Fibroblast of the aortic adventitia (primary cell): ENCODE data around the gene ZMAT5. TPM values are rescaled to one million over a fixed set of nuclear protein-coding genes. Genes with fewer than 3 reads are reported as not detected.

ENCODE experiments used
- DNase-seq: peaks from one replicate; pipeline ENCODE4 v3.0.0-alpha.2; 2010; ENCODE audit warnings: low read depth
- H3K4me3 ChIP-seq: 2 replicates; pipeline ENCODE4 v1.5.1; 2011; ENCODE audit warnings: low read depth, mild to moderate bottlenecking, control low read depth, low read length, moderate library complexity
- total RNA-seq: library from RNA; depleted of rRNA; stranded (reverse); fragments of >200 nt; gene quantifications from 2 replicates; pipeline ENCODE4 v1.2.3, GENCODE V29; 2012; ENCODE audit warnings: low replicate concordance
- TF ChIP-seq, protein P1 (sequence below): IDR thresholded peaks from 2 replicates; pipeline ENCODE4 v1.5.1; 2011; ENCODE audit warnings: mild to moderate bottlenecking, low read length, control low read depth, inconsistent platforms; ENCODE audit not compliant: insufficient read depth

ZMAT5 gene
- total RNA-seq, 1 donor: 17.2 TPM

DNA sequence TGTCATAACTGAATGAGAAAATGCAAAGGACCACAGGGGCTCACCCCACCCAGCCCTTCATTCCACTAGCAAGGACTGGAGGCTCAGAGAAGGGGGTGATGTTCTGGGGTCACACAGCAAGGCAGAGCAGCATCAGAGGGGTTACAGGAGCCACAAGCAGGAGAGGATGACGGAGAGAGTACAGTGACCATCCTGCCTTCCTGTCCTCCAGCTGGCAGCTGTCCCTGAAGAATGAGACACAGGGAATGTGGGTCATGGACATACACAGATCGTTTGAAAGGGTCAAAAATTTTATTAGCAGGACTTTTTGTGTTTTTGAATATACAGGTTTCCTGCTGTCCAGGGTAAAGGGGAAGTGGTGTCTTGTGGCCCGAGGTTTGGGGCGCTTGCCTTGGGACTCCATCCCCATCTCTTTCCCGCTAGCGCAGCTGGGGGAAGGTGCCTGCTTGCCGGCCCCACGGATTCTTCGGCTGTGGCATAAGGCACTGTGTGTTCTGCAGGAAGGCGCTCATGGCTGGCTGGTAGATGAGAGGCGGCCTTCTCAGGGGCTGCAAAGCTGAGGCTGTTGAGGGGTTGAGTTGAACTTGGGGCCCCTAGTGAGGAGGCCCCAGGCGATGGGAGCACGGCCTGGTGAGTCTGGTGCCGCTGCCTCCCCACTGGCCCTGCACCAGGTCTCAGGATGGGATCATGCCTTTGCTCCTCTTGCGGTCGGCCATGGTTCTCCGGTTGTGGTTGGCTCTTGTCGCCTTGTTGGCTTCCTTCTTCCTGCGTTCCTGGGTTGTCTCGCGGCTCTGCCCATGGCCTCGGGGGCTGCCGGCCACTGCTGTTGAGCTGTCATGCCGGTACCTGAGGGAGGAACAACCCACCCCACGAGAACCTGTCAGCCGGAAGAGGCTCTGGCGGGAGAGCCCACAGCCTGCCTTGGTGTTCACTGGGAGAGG is 21.8 kb upstream of the ZMAT5 start:
- TF ChIP-seq, protein P1, sequence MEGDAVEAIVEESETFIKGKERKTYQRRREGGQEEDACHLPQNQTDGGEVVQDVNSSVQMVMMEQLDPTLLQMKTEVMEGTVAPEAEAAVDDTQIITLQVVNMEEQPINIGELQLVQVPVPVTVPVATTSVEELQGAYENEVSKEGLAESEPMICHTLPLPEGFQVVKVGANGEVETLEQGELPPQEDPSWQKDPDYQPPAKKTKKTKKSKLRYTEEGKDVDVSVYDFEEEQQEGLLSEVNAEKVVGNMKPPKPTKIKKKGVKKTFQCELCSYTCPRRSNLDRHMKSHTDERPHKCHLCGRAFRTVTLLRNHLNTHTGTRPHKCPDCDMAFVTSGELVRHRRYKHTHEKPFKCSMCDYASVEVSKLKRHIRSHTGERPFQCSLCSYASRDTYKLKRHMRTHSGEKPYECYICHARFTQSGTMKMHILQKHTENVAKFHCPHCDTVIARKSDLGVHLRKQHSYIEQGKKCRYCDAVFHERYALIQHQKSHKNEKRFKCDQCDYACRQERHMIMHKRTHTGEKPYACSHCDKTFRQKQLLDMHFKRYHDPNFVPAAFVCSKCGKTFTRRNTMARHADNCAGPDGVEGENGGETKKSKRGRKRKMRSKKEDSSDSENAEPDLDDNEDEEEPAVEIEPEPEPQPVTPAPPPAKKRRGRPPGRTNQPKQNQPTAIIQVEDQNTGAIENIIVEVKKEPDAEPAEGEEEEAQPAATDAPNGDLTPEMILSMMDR: no peak
- H3K4me3 ChIP-seq: no peak overlapping the region
- DNase-seq: no peak

GRCh38 chr22:29787371-29787980 is 20.7 kb upstream of the ZMAT5 start:
- TF ChIP-seq, protein P1: no peak
- no peak overlapping the region for H3K4me3 ChIP-seq
- no peak for DNase-seq

DNA sequence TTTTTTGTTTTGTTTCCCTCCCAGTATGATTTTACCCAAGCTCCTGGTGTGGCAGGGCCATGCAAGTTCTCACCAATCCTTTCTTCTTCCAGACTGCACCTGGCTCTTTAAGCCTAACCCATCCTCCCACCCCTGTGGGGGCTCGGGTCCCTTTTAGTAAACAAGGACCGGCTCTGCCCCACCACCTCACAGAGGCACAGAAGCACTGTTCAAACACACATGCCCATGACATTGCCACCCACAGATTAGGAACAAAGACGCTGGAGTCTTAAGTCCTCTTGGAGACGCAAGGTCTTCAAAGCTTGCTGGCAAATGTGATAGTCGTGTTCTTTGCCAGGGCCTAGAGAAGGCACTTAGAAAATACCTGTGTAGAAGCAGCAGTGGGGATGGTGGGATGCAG is 19.2 kb upstream of the ZMAT5 start:
- no peak overlapping the region for H3K4me3 ChIP-seq
- DNase-seq: no peak
- TF ChIP-seq, protein P1: no peak

DNA sequence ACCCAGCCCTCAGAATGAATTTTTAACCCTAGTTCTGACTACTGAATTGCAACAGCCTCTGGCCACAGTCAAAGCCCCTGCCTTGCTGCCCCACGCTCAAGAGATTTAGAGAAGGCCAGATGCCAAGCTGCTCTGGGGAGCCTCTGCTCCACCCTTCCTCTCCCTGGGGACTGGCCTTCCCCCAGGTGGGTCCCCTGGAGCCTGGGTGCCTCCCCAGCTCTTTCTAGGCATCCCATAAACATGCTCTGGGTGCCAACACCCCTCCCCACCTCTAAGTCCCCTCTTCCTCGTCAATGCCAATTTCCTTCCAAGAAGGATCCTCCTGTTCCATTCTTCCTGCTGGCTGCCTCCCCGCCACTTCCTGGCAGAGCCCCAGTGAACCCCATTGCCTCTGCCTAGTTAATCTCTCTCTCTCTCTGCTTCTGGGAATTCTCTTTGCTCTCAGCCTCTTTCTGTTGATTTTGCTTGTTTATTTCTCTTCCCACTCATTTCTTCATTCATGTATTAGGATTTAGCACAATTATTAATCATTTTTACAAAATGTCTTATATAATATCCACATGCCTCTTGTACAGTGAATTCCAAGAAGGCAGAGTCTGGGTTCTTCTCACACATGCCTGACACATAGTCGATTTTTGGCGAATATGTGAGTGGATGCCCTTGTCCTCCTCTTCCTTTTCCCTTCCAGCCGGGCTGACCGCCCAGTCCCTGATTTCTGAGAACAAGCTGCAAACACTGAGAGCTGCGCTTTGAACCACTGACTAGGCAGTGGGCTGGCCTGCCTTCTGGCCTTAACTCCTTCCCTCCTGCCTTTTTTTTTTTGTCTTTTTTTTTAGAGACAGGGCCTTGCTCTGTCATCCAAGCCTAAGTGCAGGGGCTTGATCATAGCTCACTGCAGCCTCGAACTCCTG is 17.9 kb upstream of the ZMAT5 start:
- no peak overlapping the region for H3K4me3 ChIP-seq
- TF ChIP-seq, protein P1: no peak
- peak; percentile 76 for DNase-seq

DNA sequence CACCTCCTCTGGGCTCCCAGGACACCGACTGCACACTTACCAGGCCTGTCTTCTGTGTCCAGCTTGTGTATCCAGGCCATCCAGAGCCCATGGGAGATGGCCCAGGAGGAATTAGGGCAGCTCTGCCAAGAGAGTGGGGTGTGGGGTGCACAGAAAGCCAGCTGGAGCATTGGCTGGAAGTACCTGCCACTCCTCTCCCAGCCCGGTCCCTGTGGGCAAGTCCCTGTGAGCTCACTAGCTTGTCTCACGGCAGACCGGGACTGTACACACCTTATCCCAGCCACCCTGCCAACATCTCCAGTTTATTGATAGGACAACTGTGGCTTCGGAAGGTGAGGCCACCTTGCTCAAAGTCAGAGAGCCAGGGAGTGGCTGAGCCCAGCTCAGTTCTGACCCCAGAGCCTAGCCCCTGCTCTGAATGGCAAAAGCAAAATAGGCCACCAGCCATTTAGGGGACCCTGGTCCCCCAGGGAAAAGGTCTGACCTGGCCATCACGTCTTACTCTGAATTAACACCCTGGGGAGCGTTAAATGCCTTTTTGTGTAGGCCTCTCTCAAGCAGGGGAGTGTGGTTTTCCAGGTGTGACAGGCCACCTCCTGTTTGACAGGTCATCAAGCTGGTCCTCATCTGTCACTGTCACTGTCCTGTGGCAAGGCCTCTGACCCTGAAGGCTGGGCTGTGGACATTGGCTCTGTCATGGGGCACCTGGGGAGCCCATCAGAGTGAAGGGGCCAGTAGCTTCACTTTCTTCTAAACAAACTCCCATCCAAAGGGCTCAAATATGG is 15.4 kb upstream of the ZMAT5 start:
- TF ChIP-seq, protein P1: no peak
- peak; percentile 66 for DNase-seq
- no peak overlapping the region for H3K4me3 ChIP-seq
